ENCODE results near the gene CRK.
"Not testable (repeated sequence)": the region's sequence is repeated elsewhere in the genome, so short reads cannot be mapped to it uniquely, and the experiment has no call there.

Gene CRK

DNA sequence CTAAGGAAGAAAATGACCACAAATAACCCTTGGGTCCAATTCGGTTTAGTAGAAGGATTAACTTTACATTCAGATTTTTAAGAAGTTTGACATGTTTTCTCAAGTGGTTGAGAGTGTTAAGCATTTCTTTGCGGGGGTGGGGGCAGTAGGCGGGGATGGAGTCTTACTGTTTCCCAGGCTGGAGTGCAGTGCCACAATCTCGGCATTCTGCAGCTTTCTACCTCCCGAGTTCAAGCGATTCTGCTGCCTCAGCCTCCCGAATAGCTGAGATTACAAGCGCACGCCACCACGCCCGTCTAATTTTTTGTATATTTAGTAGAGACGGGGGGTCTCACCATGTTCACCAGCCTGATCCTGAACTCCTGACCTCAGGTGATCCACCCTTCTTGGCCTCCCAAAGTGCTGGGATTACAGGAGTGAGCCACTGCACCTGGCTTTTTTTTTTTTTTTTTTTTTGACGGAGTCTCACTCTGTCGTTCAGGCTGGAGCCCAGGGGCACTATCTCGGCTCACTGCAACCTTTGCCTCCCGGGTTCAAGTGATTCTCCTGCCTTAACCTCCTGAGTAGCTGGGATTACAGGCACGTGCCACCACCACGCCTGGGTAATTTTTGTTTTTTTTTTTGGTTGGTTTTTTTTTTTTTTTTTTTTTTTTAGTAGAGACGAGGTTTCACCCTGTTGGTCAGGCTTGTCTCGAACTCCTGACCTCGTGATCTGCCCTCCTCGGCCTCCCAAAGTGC, 68.4 kb downstream of the CRK start:
- not testable (repeated sequence) for DNase-seq (ENCODE audit: low read depth in 2 of 2)

DNA sequence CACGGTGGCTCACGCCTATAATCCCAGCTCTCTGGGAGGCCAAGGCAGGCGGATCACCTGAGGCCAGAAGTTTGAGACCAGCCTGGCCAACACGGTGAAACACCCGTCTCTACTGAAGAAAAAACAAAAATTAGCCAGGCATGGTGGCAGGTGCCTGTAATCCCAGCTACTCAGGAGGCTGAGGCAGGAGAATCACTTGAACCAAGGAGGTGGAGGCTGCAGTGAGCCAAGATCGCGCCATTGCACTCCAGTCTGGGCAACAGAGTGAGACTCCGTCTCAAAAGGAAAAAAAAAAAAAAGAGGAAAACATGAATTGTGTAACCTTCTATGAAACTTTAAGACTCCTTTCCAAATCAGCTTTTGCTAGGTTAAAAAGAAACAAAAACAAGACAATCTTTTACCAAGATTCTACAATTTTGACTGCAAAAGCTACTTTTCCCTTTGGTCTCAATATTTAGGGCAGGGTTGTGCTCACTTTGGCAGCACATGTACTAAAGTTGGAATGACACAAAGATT, 69.3 kb downstream of the CRK start:
- not testable (repeated sequence) for DNase-seq (ENCODE audit: low read depth in 2 of 2)

DNA sequence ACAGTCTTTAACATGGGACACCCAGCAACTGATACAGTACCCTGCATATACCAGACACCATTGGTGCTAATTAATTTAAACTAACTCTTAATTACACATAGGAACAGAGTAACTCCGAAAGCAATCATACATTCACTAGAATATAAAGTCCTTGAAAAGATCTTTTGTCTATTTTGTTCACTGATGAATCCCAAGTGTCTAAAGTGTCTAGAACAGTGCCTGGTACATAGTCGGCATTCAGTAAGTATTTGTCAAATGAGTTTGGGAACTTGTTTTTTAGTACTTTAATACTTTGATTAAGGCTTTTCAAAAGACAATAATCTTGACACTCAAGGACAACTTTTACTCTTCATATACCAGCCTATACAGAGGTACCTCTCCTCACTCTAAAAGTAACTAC, 69.8 kb downstream of the CRK start:
- no peak for DNase-seq (ENCODE audit: low read depth in 2 of 2)

DNA sequence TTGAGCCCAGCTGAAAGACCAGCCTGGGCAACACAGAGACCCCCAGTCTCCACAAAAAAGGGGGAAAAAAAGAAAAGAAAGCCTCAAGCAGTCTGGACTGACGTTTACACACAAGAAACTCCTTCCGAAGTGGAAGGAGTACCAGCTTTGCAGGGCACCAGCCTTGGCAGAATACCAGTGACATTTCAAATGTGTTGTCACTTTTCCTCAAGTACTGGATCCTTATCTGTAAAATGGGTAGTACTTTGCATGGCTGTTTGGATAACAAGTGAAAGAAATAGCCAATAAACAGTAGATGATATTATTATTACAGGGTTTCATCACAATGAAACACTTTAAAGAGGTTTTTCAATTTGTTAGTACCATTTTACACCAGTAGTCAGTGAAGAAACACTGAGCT, 70.2 kb downstream of the CRK start:
- no peak for DNase-seq (ENCODE audit: low read depth in 2 of 2)

DNA sequence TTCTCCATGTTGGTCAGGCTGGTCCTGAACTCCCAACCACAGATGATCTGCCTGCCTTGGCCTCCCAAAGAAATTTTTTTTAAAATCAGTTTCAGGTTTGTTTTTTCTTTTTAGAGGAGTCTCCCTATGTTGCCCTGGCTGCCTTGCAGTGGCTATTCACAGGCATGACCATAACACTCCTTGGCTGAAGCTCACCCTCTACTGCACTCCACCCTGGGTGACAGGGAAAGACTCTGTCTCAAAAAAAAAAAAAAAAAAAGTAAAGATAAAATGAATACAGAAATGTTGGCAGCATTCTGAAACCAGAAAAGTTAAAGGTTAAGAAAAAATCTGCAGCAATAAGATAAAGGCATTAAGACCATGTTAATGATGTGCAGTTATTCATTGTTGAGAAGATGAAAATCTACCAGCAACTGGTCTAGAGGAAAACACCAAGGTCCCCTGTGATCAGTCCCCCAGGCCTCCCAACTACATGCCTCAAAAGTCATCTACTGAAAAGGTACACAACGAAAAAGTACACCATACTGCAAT, 71.1 kb downstream of the CRK start:
- DNase-seq (ENCODE audit: low read depth in 2 of 2), result no peak

DNA sequence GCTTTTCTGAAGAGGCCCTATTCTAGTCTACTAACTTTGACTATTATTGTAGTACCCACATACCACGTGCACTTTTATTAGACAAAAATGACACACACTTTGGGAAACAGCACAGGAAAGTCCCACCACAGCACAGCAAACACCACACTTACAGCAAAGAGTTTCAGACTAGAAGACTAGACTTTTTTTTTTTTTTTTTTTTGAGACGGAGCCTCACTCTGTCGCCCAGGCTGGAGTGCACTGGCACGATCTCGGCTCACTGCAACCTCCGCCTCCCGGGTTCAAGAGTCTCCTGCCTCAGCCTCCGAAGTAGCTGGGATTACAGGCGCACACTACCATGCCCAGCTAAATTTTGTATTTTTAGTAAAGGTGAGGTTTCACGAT, 76.1 kb downstream of the CRK start:
- no peak for DNase-seq (ENCODE audit: low read depth in 2 of 2)

DNA sequence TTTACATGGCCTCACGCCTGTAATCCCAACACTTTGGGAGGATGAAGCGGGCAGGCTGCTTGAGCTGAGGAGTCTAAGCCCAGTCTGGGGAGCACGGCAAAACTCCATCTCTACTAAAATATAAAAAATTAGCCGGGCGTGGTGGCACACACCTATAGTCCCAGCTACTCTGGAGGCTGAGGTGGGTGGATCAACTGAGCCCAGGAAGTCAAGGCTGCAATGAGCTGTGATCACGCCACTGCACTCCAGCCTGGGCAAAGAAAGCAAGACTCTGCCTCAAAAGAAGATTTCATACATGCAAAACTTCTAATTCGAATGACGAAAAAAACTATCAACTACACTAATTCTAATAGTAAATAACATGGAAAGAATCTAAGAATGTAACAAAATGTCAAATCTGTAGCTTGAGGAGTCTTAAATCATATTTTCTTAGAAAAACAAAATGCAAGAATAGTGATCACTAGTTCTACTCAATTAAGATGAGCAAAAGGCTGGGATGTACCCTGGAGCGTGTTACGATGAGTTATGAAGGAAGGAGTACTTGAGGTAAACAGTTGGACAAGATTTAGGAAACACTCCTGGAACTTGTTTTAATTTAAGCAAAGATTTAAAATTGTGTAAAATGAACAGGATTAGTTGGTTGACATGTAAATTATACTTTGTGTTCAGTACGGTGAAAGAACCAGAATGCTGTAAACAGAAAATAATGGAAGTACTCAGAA, 76.7 kb downstream of the CRK start:
- no peak for DNase-seq (ENCODE audit: low read depth in 2 of 2)

DNA sequence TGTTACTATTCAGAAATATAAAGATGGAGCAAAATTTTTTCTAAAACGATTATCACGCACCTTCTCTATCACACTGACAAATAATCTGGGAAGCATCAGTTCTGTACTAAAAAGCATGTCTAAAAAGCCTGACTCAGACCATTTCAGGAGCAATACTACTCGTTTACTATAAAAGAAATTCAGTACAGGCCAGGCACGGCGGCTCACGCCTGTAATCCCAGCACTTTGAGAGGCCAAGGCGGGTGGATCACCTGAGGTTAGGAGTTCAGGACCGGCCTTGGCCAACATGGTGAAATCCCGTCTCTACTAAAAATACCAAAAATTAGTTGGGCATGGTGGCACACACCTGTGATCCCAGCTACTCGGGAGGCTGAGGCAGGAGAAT, 77.6 kb downstream of the CRK start:
- not testable (repeated sequence) for DNase-seq (ENCODE audit: low read depth in 2 of 2)

DNA sequence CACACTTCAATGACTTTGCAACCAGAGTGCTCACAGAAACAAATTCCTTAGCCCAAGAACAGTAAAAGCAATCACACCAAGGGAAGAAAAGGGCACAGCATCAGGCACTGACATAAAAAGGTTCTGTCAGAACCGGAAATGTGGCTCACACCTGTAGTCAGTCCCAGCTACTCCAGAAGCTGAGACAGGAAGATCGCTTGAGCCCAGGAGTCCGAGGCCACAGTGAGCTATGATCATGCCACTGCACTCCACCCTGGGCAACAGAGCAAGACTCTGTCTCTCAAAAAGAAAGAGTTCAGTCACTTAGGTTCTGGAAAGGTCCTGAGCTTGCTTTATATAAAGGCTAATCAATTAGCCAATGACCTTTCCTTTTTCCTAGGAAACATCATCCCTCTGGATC, 78.7 kb downstream of the CRK start:
- DNase-seq (ENCODE audit: low read depth in 2 of 2), result no peak

DNA sequence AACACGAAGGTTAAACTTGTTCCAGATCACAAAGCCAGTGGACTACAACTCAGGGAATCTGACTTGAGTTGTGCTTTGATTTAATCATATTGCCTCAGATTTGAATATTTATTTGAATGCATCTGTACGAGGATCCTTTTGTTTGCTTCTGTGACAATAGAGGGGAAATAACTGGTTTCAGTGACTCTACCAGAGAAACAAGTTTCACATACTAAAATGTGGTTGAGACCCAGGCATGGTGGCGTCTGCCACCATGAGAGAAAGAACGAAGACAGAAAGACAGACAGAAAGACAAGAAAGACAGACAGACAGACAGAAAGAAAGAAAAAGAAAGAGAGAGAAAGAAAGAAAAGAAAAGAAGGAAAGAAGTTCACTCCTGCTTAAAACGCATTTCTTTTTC, 80.0 kb downstream of the CRK start:
- no peak for DNase-seq (ENCODE audit: low read depth in 2 of 2)

DNA sequence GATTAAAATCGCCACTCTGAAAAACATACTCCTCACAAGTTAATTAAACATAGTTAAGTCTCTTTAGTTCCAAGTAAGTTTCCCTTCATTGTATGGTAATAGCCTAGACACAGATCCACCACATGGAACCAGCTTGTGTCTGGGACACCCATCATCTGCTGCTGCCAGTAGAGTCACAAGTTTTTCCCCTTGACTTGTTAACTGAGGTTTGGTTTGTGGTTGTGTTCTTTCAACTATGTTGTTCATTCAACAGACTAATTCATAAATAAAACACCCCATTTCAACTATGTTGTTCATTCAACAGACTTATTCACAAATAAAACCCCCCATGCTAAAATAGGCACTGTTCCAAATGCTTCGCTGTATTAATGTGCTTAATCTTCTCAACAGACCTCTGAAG, 80.4 kb downstream of the CRK start:
- DNase-seq (ENCODE audit: low read depth in 2 of 2), result no peak

DNA sequence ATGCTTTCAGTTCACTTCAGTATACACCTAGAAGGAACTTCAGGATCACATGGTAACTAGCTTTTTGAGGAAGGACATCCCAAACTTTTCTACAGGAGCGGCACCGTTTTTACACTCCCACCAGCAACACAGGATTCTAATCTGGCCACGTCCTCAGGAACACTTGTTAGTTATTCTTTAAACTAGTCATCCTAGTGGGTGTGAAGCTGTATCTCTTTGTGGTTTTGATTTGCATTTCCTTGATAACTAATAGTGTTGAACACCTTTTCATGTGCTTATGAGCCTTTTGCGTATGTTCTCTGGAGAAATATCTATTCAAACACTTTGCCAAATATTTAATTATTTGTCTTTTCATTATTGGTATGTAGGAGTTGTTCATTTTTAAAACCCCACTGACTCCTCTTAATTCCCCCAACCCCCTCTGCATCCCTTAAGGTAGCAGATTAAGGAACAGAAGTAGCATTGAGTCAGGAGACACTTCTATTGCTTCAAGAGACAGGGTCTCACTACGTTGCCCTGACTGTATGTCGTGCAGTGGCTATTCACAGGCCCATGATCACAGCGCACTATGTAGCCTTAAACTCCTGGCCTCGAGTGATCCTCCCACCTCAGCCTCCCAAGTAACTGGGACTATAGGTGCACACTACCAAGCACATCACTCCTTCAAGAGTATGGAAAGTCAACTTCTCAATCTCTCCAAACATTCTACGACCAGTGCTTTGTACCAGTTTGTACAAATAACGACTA, 81.4 kb downstream of the CRK start:
- DNase-seq (ENCODE audit: low read depth in 2 of 2), result no peak

DNA sequence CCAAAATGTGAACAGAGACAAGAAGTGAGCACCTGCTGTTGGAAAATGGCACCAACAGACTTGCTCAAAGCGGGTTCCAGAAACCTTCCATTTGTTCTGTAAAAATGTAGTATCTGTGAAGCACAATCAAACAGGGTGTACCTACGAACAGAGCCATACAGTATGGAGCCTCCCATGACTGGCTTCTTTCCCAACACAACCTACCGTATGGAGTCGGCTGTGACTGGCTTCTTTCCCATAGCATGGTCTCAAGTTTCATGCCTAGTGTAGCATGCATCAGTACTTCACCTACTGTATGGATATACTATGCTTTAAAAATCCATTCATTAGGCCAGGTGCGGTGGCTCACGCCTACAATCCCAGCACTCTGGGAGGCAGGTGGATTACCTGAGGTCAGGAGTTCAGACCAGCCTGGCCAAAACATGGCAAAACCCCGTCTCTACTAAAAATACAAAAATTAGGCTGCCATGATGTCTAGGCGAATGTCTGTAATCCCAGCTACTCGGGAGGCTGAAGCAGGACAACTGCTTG, 82.3 kb downstream of the CRK start:
- DNase-seq (ENCODE audit: low read depth in 2 of 2), result no peak

DNA sequence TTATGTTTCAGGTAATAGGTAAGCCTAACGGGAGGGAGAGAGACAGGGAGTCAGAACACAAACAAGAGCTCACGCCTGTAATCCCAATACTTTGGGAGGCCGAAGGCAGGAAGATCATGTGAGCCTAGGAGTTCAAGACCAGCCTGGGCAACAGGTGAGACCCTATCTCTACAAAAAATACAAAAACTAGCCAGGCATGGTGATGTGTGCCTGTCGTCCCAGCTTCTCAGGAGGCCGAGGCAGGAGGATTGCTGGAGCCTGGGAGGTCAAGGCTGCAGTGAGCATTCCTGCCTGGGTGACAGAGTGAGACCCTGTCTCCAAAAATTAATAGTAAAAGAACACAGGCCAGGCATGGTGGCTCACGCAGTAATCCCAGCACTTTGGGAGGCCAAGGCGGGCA, 83.4 kb downstream of the CRK start:
- no peak for DNase-seq (ENCODE audit: low read depth in 2 of 2)

DNA sequence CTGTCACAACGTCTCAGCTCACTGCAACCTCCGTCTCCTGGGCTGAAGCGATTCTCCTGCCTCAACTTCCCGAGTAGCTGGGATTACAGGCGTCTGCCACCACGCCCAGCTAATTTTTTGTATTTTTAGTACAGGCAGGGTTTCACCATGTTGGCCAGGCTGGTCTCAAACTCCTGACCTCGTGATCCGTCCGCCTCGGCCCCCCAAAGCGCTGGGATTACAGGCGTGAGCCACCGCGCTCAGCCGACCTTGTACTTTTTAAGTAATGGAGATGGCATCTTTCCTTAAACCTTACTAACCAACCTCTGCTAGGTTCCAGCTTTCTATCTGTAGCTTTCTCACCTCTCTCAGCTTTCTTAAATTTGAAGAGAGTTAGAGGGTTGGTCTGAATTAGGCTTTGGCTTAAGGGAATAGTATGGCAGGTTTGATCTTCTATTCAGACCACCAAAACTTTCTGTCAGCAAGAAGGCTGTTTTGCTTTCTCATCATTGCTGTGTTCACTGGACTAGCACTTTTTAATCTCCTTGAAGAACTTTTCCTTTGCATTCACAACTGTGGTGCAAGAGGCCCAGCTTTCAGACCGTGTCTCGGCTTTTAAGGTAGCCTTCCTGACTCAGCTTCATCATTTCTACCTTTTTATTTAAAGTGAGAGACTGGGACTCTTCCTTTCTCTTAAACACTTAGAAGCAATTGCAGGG, 84.0 kb downstream of the CRK start:
- DNase-seq (ENCODE audit: low read depth in 2 of 2), result no peak

Measured in activated CD8-positive, alpha-beta memory T cell treated with anti-CD3 and anti-CD28 coated beads for 4 hours (primary cell).